Raji (cell line): ENCODE measurements around the gene CNOT1.

Experiments
- POLR2A ChIP-seq: IDR thresholded peaks from 2 replicates; pipeline ENCODE4 v1.6.1; 2011; ENCODE audit warnings: low read depth, low read length, control low read depth; ENCODE audit not compliant: insufficient read depth

Gene CNOT1

DNA sequence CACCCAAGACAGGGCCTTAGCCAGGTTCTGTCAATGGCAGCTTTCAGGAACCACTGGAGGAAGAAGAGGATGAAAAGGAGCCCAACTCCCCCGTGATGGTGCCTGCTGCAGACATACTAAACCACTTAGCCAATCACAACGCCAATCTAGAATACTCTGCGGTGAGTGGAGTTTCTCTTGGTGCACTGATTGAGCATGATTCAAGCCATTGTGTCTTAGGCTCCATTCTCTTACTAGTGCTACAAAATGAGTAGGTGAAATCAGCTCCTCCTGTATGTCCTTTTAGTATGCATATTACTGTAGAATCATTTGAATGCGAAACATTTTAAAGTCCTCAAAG is 112.9 kb downstream of the CNOT1 start:
- no peak for TF ChIP-seq POLR2A

DNA sequence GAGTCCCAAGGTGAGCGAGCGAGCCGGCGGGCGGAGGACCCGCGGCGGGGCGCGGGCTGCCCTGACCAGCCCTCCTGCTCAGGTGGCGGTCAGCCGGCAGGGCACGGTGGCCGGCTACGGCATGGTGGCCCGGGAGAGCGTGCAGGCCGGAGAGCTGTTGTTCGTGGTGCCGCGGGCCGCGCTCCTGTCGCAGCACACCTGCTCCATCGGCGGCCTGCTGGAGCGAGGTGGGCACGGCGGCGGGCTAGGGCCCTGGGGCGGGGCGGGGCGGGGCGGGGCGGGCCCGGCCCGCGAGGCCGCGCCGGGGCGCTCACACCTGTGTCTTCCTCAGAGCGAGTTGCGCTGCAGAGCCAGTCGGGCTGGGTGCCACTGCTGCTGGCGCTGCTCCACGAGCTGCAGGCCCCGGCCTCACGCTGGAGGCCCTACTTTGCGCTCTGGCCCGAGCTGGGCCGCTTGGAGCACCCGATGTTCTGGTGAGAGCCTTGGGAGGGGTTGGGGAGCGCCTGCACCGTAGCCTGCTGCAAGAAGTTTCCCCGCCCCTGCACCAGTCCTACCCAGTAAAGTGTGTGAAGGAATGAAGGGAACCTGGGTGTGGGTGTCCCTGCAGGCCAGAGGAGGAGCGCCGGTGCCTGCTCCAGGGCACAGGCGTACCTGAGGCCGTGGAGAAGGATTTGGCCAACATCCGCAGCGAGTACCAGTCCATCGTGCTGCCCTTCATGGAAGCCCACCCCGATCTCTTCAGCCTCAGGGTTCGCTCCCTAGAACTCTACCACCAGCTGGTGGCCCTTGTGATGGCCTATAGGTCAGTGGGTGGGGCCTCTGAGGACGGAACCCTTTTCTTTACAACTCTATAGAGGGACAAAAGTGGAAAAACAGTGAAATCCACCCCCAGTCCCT is 113.5 kb downstream of the CNOT1 start:
- peak; percentile 48; the same call in 1 of the 2 replicates for TF ChIP-seq POLR2A

DNA sequence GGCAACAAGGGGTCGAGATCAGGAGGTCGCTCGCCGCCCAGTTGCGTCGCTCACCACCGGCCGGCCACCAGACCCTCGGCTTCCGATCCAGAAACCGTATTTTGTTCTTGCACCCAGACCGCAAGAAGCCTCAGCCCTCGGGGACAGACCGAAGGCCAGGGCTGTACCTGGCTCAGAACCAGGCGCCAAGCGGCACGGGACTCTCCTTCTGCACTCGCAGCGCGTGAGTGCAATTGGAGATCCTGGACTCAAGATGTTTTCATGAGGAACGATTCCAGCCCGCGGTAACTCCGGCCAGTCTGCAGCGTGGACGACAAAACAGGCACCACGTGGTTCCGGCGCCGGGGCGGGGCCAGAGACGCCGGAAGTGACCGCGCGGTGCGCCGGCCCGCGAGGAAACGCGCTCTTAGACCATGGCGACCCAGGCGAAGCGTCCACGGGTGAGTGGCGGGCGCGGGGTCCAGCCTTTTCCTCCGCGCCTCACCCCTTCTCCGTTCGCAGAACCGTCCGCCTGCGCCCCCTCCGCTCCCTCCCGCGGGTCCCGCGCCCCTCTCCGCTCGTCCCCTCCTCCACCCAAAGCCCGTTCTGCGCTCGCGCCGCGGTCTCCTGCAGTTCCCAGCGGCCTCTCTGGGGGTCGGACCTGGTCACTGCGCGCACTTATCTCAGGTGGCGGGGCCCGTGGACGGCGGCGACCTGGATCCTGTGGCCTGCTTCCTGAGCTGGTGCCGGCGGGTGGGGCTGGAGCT is 114.3 kb downstream of the CNOT1 start, which contains the start of gene SETD6:
Gene SETD6, plus strand, starts transcription at position 393 of the 746 bp plus-strand sequence. Its CDS starts 21 bp downstream, at position 414.
- peak; percentile 83; the same call in 1 of the 2 replicates for TF ChIP-seq POLR2A

DNA sequence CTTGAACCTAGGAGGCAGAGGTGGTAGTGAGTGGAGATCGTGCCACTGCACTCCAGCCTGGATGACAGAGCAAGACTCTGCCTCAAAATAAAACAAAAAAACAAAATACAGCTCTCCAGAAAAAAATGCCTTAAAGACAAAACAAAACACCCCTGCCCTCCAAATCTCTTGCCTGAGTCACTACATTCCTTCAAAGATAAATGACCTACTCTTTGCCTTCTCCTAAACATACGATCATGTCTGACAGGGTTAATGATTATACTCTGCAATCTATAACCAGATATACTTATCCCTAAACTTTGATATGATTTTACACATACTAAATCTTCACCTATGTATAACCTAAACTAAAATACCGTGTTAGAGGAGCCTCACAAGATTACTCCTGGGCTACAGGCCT is 115.8 kb downstream of the CNOT1 start:
- no peak for TF ChIP-seq POLR2A

DNA sequence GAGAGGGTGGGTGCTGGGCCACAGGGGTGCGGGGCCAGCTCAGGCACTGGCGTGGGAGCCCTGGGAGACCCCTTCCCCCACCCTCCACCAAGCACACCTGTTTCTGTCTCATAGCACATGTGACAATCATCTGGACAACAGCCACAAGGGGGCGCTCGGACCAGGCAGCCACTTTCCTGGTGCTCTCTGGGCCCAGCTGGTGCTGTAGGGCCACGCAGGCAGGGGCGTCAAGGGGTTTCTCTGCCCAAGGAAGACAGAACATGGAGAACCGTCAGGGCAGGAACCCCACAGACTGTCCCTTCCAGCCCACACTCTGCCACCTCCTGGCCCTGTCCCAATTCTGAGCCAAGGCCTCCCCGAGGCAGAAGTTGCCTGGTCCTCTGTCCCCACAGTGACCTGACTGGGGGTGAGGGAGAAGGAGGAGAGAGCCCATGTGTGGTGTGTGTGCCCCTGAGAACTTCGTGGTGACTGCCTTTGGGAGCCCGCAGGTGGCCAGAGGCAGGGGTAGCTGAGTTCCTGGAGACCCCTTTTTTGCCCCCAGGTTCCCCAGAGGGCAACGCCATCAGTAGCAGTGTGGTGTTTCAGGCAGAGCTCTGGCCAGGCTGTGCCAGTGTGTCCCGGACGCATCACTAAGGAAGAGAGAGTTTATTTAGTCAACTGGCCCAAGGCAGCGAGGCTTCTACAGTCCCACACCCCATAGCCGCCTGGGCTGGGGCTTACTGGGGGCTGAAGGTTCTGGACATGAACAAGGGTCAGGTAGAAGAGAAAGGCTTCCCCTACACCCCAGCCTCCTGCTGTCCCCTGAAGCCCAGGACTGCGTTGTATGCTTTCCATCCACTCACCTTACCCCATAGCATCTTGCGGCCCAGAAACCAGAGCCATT is 117.5 kb downstream of the CNOT1 start:
- 0 out of 2 replicates have a peak, but pooled peaks have one; percentile 13 for TF ChIP-seq POLR2A

DNA sequence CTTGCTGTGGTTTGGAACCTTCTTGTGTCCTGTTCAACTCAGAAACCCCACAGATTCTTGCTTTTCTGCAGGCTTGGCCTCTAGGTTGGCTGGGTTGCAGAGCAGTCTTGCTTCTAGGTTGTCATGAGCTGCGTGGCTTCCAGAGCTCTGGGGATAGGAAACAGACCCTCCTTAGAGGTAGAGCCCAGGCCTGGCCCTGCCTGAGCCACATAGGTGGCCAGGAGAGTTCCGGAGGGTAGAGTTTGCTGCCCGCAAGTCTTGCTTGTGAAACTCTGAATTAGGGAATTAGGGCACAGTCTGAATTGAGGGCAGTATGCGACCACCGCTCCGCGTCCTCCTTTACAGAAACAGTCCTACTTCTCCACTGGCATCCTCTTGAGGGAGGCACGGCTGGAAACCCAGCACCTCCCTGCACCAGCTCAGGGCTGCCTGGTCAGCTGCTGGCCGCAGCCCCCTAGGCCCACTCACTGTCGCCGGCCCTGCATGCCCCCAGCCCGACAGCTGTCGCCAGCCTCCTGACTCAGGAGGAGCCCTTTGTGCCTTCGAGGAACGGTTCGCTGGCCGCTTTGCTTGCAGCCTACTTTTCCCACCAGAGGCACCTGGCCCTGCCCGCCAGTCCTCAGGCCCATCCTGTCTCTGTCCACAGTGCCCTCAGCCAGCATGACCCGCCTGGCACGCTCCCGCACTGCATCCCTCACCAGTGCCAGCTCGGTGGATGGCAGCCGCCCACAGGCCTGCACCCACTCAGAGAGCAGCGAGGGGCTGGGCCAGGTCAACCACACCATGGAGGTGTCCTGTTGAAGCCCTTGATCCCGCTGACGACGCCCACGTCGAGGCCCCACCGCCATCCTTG is 118.6 kb downstream of the CNOT1 start:
- TF ChIP-seq POLR2A, result peak; percentile 6; the same call in 1 of the 2 replicates

DNA sequence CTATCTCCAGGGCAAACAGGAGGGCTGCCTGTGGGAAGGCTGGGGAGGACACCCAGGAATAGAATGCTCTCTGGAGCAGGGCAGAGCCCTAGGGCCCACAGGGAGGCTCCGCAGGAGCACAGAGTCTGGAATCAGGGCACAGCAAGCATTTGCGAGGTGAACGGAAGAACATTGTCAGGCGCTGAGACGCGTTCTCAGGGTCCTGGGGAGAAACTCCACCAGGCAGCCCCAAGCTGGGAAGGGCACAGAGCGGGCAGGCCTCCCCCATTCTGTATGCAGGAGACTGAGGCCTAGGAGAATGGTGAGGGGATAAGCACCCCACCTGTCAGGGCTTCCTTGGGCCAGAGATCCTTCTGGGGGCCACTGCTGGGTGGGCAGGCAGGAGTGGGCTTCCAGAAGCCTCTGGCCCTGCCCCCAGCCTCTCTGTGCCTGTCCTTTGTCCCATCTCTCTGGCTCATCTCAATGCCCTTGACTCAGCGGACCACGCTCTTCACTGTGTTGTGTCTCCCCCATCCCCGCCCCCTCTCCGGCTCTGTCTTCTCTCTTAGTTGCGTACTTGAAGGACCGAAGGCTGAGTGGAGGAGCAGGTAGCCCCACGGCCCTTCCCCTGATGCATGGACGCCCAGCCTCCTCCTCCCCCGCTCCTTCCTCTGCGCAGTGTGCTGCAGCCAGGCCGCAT is 119.4 kb downstream of the CNOT1 start:
- TF ChIP-seq POLR2A, result 0 out of 2 replicates have a peak, but pooled peaks have one; percentile 6

DNA sequence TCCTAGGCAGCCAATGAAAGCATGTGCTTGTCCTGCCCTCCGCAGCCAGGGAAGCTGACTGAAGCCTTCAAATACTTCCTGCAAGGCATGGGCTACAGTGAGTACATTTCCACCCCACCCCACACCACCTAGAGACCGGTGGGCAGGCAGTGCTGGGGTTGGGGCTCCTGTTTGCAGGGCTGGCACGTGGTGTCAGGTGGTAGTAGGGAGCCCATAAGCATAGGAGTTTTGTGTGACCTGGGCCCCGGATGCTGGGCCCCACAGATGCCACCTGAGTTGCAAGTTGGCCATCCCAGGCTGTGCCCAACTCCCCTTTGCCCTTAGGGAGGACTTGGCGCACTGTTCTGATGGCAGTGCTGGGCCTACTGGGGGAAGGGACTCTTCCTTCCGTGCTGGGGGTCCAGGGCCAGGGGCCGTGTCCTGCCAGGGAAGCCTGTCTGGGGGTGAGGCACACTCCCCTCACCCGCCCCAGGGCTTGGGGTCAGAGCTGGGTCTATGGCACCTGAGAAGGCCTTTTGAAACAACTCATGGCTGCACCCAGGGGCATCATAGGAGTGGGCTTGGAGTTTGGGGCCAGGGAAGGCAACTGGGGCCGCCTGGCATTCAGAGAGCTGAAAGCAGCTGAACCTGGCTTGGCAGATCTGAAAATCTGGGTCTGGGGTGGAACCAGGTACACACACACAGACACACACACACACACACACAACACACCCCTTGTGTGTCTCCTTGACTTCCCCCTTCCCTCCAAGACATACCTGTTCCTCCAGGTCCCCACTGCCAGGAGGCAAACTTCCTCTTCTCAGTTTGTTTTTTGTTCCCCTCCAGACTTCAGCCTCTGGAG is 120.2 kb downstream of the CNOT1 start:
- TF ChIP-seq POLR2A, result no peak

DNA sequence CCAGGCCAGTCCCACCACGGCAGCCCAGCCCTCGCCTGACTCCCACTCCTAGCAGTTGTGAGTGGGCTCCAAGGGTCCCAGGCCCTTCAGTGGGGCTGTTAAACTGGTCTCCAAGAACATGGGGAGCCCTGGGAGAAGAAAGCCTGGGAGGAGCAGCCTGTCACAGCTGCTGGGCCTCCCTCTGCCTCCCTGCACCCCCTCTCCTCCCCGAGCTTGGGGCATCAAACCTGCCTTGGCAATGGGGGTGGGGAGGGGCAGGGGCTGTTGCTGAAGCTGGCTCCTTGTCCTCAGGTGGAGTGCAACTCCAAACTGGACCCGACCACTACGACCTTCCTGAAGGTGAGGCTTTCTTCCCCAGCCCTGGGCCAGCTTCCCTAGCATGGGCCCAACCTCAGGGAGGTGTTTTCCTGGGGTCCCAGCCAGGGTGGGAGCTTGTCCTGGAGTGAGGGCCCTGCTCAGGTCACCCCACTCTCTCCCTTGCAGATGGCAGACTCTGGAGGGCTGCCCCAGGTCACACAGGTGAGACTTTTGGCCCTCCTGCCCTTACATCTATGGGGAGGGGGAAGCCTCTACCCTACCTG is 120.9 kb downstream of the CNOT1 start:
- TF ChIP-seq POLR2A, result no peak

DNA sequence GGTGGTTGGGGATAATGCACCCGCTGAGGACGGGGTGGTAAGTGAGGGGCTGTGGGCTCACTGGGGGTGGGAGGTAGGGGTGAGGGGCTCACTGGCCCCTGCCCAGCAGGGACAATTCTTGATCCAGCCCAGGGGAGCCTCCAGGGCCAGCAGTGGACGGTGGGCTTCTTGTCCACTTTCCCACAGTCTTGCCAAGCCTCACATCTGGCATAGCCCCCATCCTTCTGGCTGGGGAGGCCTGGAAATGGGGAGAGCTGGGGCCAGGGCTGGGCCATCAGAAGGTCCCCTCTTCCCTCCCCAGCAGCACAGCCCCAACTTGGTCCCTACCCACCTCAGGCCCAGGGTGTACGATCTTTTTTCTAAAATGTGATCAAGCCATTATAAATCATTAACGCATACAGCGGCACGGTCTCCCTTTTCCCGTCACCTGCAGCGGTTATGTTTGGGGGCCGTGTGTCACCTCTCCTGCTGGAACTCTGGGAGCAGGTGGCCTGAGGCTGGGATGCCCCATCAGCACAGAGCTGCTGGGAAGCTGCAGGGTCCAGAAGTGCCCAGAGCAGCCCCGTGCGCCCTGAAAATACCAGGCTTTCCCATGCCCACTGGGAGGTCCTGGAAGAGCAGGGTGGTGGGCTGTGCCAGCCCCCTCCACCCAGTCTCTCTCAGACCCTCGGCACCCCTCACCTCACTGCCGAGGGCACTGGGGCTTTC is 121.5 kb downstream of the CNOT1 start:
- TF ChIP-seq POLR2A, result no peak

DNA sequence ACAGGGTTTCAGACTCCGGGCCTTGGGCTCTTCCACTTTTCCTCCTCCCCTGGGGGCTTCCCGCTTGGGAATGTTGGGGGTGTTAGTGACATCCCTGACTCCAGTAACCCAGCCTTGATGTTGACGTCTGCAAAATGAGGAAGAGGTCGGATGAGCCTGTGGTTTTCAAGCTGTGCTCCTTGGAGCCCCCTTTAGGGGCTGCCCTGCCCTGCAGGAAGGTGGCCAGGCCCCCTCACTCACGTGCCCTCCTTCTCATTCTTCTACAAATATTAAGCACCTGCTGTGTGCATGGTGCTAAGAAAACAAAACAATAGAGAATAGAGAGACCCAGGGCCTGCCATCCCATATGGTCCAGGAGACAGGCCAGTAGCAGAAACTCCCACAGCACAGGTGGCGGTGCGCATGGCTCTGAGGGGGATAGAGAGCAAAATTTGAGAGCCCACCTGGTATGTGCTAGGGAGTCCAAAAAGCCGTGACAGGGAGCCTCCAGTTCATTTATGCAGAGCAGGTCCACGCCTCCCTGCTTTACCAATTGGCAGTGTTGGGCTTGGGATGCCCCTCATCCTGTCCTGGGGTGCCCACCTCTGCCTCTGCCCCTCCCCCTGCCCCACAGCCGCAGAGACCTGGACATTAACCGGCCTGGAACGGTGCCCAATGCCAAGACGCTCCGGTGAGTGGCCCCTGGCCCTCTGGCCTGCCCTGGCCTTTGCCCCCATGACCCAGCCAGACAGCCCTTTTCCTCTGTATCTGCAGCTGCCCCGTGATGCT is 122.2 kb downstream of the CNOT1 start:
- no peak for TF ChIP-seq POLR2A
